GM23338 (cell line): ENCODE data around the gene SLC5A4. TPM values are rescaled to one million over a fixed set of nuclear protein-coding genes. Genes with fewer than 3 reads are reported as not detected.

Source experiments
- ATAC-seq: fragments of 200-7000 bp; cut with Tn5 transposase; 3 replicates; pipeline ENCODE4 v1.9.1; 2020
- DNase-seq: peaks from one replicate; pipeline ENCODE4 v3.0.0-alpha.2; 2015; ENCODE audit warnings: low spot score
- H2AFZ ChIP-seq: fragments of 200-600 bp; sonication (generic); 2 replicates; pipeline ENCODE4 v1.8.0; 2016; ENCODE audit warnings: antibody characterized with exemption, mild to moderate bottlenecking, moderate library complexity
- H3F3A ChIP-seq: fragments of 200-600 bp; sonication (generic); replicated peaks from 2 replicates; pipeline ENCODE4 v1.8.0; 2017; ENCODE audit warnings: antibody characterized with exemption, mixed run types, low read depth
- H3K27ac ChIP-seq: fragments of 200-600 bp; sonication (generic); 2 replicates; pipeline ENCODE4 v1.6.1; 2016; ENCODE audit warnings: low read depth
- H3K27me3 ChIP-seq: fragments of 200-600 bp; sonication (generic); 2 replicates; pipeline ENCODE4 v1.8.0; 2016; ENCODE audit warnings: mild to moderate bottlenecking, mixed run types, moderate library complexity; ENCODE audit not compliant: insufficient read depth
- H3K36me3 ChIP-seq: fragments of 200-600 bp; sonication (generic); 2 replicates; pipeline ENCODE4 v1.8.0; 2016; ENCODE audit warnings: mild to moderate bottlenecking; ENCODE audit not compliant: insufficient read depth
- H3K4me1 ChIP-seq: fragments of 200-600 bp; sonication (generic); 2 replicates; pipeline ENCODE4 v1.8.0; 2016; ENCODE audit warnings: mild to moderate bottlenecking, moderate library complexity; ENCODE audit not compliant: insufficient read depth
- H3K4me2 ChIP-seq: fragments of 200-600 bp; sonication (generic); 2 replicates; pipeline ENCODE4 v1.7.1; 2017; ENCODE audit warnings: mixed run types
- H3K4me3 ChIP-seq: fragments of 200-600 bp; sonication (generic); 2 replicates; pipeline ENCODE4 v1.6.1; 2016; ENCODE audit warnings: mixed run types
- H3K79me2 ChIP-seq: fragments of 200-600 bp; sonication (generic); replicated peaks from 2 replicates; pipeline ENCODE4 v1.8.0; 2017; ENCODE audit warnings: mild to moderate bottlenecking; ENCODE audit not compliant: insufficient read depth
- H3K9me2 ChIP-seq: fragments of 200-600 bp; sonication (generic); 2 replicates; pipeline ENCODE4 v1.8.0; 2017; ENCODE audit not compliant: insufficient read depth
- H4K20me1 ChIP-seq: fragments of 200-600 bp; sonication (generic); replicated peaks from 2 replicates; pipeline ENCODE4 v1.8.0; 2017; ENCODE audit warnings: mild to moderate bottlenecking; ENCODE audit not compliant: insufficient read depth
- H3K27ac Mint-ChIP-seq: 2 replicates; pipeline ENCODE4 v1.8.0; 2020; ENCODE audit warnings: inconsistent platforms, mild to moderate bottlenecking, moderate library complexity, mixed read lengths
- H3K27me3 Mint-ChIP-seq: 3 replicates; pipeline ENCODE4 v1.8.0; 2022; ENCODE audit warnings: low read depth, mild to moderate bottlenecking, moderate library complexity, mixed read lengths, inconsistent platforms; ENCODE audit not compliant: insufficient read depth, poor library complexity
- H3K36me3 Mint-ChIP-seq: 3 replicates; pipeline ENCODE4 v1.8.0; 2021; ENCODE audit warnings: low read depth, mild to moderate bottlenecking, inconsistent platforms, moderate library complexity, mixed read lengths
- H3K4me1 Mint-ChIP-seq: 3 replicates; pipeline ENCODE4 v1.8.0; 2020; ENCODE audit warnings: mild to moderate bottlenecking, inconsistent platforms, mixed read lengths
- H3K4me3 Mint-ChIP-seq: 3 replicates; pipeline ENCODE4 v1.8.0; 2021; ENCODE audit warnings: moderate library complexity, mild to moderate bottlenecking, inconsistent platforms, mixed read lengths
- H3K9me3 Mint-ChIP-seq: 3 replicates; pipeline ENCODE4 v1.8.0; 2020; ENCODE audit warnings: moderate library complexity, mild to moderate bottlenecking, inconsistent platforms, mixed read lengths
- ETS1 ChIP-seq: IDR thresholded peaks from 2 replicates; pipeline ENCODE4 v1.6.1; 2016; ENCODE audit warnings: antibody characterized with exemption
- EZH2phosphoT487 ChIP-seq: fragments of 200-600 bp; sonication (generic); IDR thresholded peaks from one replicate; pipeline ENCODE4 v1.8.1; 2018; ENCODE audit warnings: antibody characterized with exemption; ENCODE audit not compliant: unreplicated experiment
- JUNB ChIP-seq: IDR thresholded peaks from one replicate; pipeline ENCODE4 v1.6.1; 2016; ENCODE audit warnings: antibody characterized with exemption; ENCODE audit not compliant: unreplicated experiment
- NANOG ChIP-seq: IDR thresholded peaks from 2 replicates; pipeline ENCODE4 v1.6.1; 2016; ENCODE audit warnings: antibody characterized with exemption, borderline replicate concordance
- POLR2AphosphoS5 ChIP-seq: IDR thresholded peaks from 2 replicates; pipeline ENCODE4 v1.6.1; 2016; ENCODE audit warnings: antibody characterized with exemption, low read depth
- REST ChIP-seq: IDR thresholded peaks from one replicate; pipeline ENCODE4 v1.6.1; 2018; ENCODE audit warnings: antibody characterized with exemption; ENCODE audit not compliant: unreplicated experiment
- ZNF331 ChIP-seq: fragments of 250-450 bp; sonication (Bioruptor Pico); IDR thresholded peaks from 2 replicates; pipeline ENCODE4 v1.5.0; 2020; ENCODE audit warnings: low read depth, mild to moderate bottlenecking, moderate library complexity
- ZNF462 ChIP-seq: fragments of 250-450 bp; sonication (Bioruptor Pico); IDR thresholded peaks from 2 replicates; pipeline ENCODE4 v1.5.0; 2020; ENCODE audit warnings: mild to moderate bottlenecking, moderate library complexity
- polyA plus RNA-seq: library from polyadenylated mRNA; unstranded; fragments of >200 nt; fragmentation: Nextera tagmentation; extraction: Ambion mirVana; gene quantifications from 2 replicates; pipeline ENCODE4 v1.2.1, GENCODE V29; 2016
- total RNA-seq: library from RNA; depleted of rRNA; stranded (reverse); fragments of >200 nt; shearing (Covaris generic); gene quantifications from 2 replicates; pipeline ENCODE4 v1.2.3, GENCODE V29; 2014

SLC5A4 gene
- total and polyA plus RNA-seq, 2 experiments from 2014 or later: 0.16 TPM; not detected in 1

- TF ChIP-seq REST (no peak), EZH2phosphoT487 (no peak), POLR2AphosphoS5 (no peak)
Measured at GRCh38 chr22:32199961-32200360, 55.2 kb downstream of the SLC5A4 start (continued).

GRCh38 chr22:32199341-32199740 lies 55.8 kb downstream of the SLC5A4 start:
- H3K4me1 ChIP-seq: peaks cover 5% of the 10 kb centered on the region; the same call in 1 of the 2 replicates
- H2AFZ ChIP-seq: no peak overlapping the region
- no peaks in the 10 kb centered on the region for H4K20me1 ChIP-seq
- no peak overlapping the region for H3K4me2 ChIP-seq
- no peak overlapping the region for H3K4me3 ChIP-seq
- H3K36me3 Mint-ChIP-seq: no peaks in the 10 kb centered on the region
- no peak overlapping the region for H3K27ac Mint-ChIP-seq
- H3K36me3 ChIP-seq: no peaks in the 10 kb centered on the region
- H3K79me2 ChIP-seq: no peaks in the 10 kb centered on the region
- no peaks in the 10 kb centered on the region for H3K9me2 ChIP-seq
- peaks cover 34% of the 10 kb centered on the region for H3K27me3 Mint-ChIP-seq
- no peaks in the 10 kb centered on the region for H3K9me3 Mint-ChIP-seq
- TF ChIP-seq EZH2phosphoT487 (no peak), ZNF331 (no peak), NANOG (no peak), REST (no peak), JUNB (no peak), POLR2AphosphoS5 (no peak), ETS1 (no peak), ZNF462 (CRISPR knock-in tag) (no peak)
- H3K4me3 Mint-ChIP-seq: no peak overlapping the region
- no peak overlapping the region for H3K27ac ChIP-seq
- peaks cover 28% of the 10 kb centered on the region for H3K4me1 Mint-ChIP-seq
- H3F3A ChIP-seq: no peaks in the 10 kb centered on the region
- peaks cover 33% of the 10 kb centered on the region for H3K27me3 ChIP-seq
- DNase-seq: no peak
- ATAC-seq: no peak
